HG03060 (cell line): ENCODE measurements around the gene ALDH18A1.

Source experiments
- ATAC-seq: cut with Tn5 transposase; IDR thresholded peaks from one replicate; pipeline ENCODE4 v1.9.1; 2021; ENCODE audit warnings: low read depth, moderate number of reproducible peaks; ENCODE audit not compliant: unreplicated experiment

The ALDH18A1 gene

DNA sequence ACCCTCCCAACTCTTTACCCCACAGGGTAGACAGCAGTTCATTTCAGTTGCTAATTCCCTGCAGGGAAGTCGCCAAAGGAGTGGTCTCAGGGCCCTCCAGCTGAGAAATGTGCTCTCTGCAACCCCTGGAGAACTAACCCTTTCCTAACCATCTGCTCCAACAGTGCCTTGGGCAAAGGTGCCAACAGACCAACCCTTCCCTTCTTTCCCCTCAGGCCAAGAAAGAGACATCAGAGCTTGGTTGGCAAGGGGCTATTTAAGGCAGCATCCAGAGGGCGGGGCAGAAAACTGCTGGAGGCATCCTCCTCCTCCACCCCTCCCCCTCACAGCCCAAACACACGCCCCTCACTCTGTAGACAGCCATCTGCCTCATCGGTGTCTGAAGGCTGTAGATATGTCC is 97.0 kb downstream of the ALDH18A1 start:
- ATAC-seq = no peak

DNA sequence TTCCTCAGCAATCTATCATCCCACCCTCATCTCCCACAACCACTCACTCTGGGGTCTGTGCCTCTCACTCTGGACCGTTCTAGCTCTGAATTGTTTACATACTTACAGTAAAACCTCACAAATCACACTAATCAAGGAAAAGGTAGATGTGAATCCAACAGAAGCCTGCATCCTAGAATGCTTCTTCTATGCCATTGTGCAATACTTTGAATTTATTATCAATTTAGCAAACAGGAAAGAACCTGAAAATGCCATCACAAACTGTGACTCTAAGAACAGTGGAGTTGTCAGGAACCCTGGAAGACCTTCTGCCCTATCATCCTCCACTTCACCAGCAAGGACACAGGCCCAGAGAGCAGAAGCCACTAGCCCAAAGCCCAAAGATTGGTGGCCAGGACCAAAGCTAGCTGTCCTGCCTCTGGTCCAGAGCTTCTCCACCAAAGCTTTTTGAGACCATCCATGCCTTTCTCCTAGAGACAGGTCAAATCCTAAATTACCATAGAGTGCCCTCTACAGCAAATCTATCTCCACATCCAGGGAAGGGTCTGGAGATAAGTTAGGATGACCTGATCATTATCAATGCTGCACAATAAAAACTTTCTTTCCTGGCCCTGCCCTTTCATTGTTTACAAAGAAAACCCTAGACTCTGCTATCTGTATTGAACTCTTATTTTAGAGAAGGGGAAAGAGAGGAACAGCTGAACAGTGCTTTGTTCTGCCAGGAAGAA is 97.8 kb downstream of the ALDH18A1 start:
- ATAC-seq = no peak

DNA sequence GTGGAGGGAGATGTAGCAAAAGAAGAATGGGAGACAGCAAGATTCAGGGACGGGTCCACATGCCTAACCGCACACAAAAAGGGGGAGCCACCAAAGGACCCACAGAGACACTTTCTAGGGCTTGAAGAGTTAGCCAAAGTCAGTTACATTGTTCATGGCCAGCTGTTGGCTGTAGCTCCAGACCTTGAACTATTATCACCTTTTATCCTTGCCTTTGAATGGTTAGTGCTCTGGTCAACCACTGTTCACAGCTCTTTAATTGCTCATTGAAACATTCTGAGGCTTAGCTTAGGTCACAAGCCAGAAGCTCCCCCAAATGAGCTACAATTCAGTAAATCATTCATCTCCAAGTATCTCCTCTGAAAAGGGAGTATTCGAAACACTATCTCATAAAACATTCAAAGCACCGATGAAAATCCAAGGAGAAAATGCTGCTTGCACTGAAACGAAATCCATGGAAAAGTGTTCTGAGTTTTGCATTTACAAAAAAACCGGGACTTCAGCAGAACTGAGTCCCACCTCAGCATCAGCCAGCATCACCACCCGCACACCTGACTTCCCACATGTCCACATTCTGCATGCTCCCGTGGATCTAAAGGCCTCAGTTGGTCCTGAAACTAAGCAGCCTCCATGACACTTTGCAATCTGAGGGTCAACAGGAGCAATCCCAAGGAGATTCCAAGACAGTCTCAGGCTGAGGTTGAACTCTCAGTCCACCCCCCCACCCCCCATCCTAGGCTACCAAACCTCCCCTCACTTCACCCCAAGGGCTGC is 99.3 kb downstream of the ALDH18A1 start:
- no peak for ATAC-seq
